Lung (tissue), 12 donors: Measurements from ENCODE around the gene PNKP. TPM values are rescaled to one million over a fixed set of nuclear protein-coding genes. Genes with fewer than 3 reads are reported as not detected.

Experiments used
- ATAC-seq: fragments of 200-7000 bp; cut with Tn5 transposase; one replicate; pipeline ENCODE4 v1.9.1; 2020; ENCODE audit warnings: moderate number of reproducible peaks; ENCODE audit not compliant: insufficient read depth, low FRiP score
- DNase-seq, 3 donors: peaks; one replicate each; pipeline ENCODE4 v3.0.0-alpha.2; 2013 to 2017
- H3K27ac ChIP-seq, 2 donors: one replicate each; pipeline ENCODE4 v1.5.1; 2013; ENCODE audit warnings: mild to moderate bottlenecking in 2 of 2, moderate library complexity in 2 of 2, control low read depth in 1 of 2, inconsistent platforms in 1 of 2, low read depth in 1 of 2, low read length in 1 of 2
- H3K27me3 ChIP-seq, 3 donors: one replicate each; pipeline ENCODE4 v1.5.1; 2013; ENCODE audit warnings: low read length in 2 of 3; ENCODE audit not compliant: control insufficient read depth in 3 of 3, insufficient read depth in 3 of 3
- H3K36me3 ChIP-seq, 4 donors: one replicate each; pipeline ENCODE4 v1.5.1; 2013; ENCODE audit warnings: low read length in 4 of 4, mild to moderate bottlenecking in 1 of 4, moderate library complexity in 1 of 4; ENCODE audit not compliant: control insufficient read depth in 4 of 4, insufficient read depth in 4 of 4
- H3K4me1 ChIP-seq, 5 donors: one replicate each; pipeline ENCODE4 v1.5.1; 2013; ENCODE audit warnings: low read length in 5 of 5, mild to moderate bottlenecking in 2 of 5, moderate library complexity in 1 of 5; ENCODE audit not compliant: control insufficient read depth in 5 of 5, insufficient read depth in 5 of 5
- H3K4me3 ChIP-seq: one replicate; pipeline ENCODE4 v1.5.1; 2013; ENCODE audit warnings: mild to moderate bottlenecking, control low read depth, moderate library complexity
- H3K9ac ChIP-seq, 2 donors: one replicate each; pipeline ENCODE4 v1.5.1; 2013; ENCODE audit warnings: low read length in 2 of 2, control low read depth in 1 of 2; ENCODE audit not compliant: insufficient read depth in 1 of 2
- H3K9me3 ChIP-seq, 4 donors: one replicate each; pipeline ENCODE4 v1.5.1; 2013; ENCODE audit warnings: low read length in 3 of 4, mild to moderate bottlenecking in 1 of 4, moderate library complexity in 1 of 4; ENCODE audit not compliant: control insufficient read depth in 4 of 4, insufficient read depth in 3 of 4
- CTCF ChIP-seq: IDR thresholded peaks from 2 replicates; pipeline ENCODE4 v1.5.1; 2012; ENCODE audit warnings: mild to moderate bottlenecking; ENCODE audit errors: control extremely low read depth, extremely low read depth
- WGBS, 2 donors: extraction: QIAGEN DNeasy Blood & Tissue Kit; methylation state at CpG; one replicate each; pipeline ENCODE4 v1.1.7; 2013; 5-methylcytosine and 5-hydroxymethylcytosine counted together
- polyA plus RNA-seq, 2 donors: library from polyadenylated mRNA; stranded (reverse); fragments of 200-250 nt; gene quantifications; one replicate each; pipeline ENCODE4 v1.2.1, GENCODE V29; 2013
- total RNA-seq, 2 donors: library from RNA; depleted of rRNA in 1 of 2; stranded (reverse); fragments of >200 nt in 1 of 2; gene quantifications; one replicate each; pipeline ENCODE4 v1.2.1, GENCODE V29; 2014 to 2021
- donor health status: control.
- donor health status: control.
- donor health status: Bipolar disorder and iron deficiency.
- donor health status: healthy.
- donor health status: DM: yes; HTN: yes; CAD: no.

Gene PNKP
- total and polyA plus RNA-seq, 4 donors = 44.7 to 120 (median 64.2) TPM

- Histone ChIP-seq H3K4me1 (peaks cover 0 to 22% (median 0%) of the 10 kb centered on the region in 5 donors), H3K27me3 (no peaks in the 10 kb centered on the region), H3K4me3 (no peak overlapping the region), H3K27ac (no peak overlapping the region), H3K9ac (no peak overlapping the region), H3K36me3 (peaks cover 8 to 34% (median 30%) of the 10 kb centered on the region in 4 donors), H3K9me3 (no peaks in the 10 kb centered on the region)
- WGBS, 2 donors = 76 to 86% methylated on average over 17 of the region's 17 CpGs
- DNase-seq = peak in 1 of 3 donors; percentile 29
- no peak for TF ChIP-seq CTCF
- no peak for ATAC-seq
These were observed 26.6 kb downstream of the PNKP start for GRCh38 chr19:49840736-49841249.

GRCh38 chr19:49840321-49840720, 27.1 kb downstream of the PNKP start:
- no peaks in the 10 kb centered on the region for H3K27me3 ChIP-seq
- no peak for DNase-seq
- WGBS, 2 donors = 86 to 90% methylated on average over 11 of the region's 11 CpGs
- H3K27ac ChIP-seq = no peak overlapping the region
- no peak overlapping the region for H3K4me3 ChIP-seq
- H3K4me1 ChIP-seq = peaks cover 0 to 22% (median 0%) of the 10 kb centered on the region in 5 donors
- ATAC-seq = no peak
- H3K9me3 ChIP-seq = no peaks in the 10 kb centered on the region
- peaks cover 8 to 37% (median 32%) of the 10 kb centered on the region in 4 donors for H3K36me3 ChIP-seq
- H3K9ac ChIP-seq = no peak overlapping the region
- TF ChIP-seq CTCF = no peak

- WGBS, 2 donors = 93 to 97% methylated on average over 11 of the region's 11 CpGs
- Histone ChIP-seq H3K27me3 (no peaks in the 10 kb centered on the region), H3K36me3 (peaks cover 8 to 41% (median 37%) of the 10 kb centered on the region in 4 donors), H3K9ac (no peak overlapping the region), H3K4me1 (peaks cover 0 to 22% (median 0%) of the 10 kb centered on the region in 5 donors), H3K9me3 (no peaks in the 10 kb centered on the region), H3K4me3 (no peak overlapping the region), H3K27ac (no peak overlapping the region)
- TF ChIP-seq CTCF = no peak
- DNase-seq (peak in 1 of 3 donors; percentile 59), ATAC-seq (no peak)
These were observed 27.7 kb downstream of the PNKP start for GRCh38 chr19:49839713-49840112.
